SK-N-SH treated with all-trans-retinoic acid at 6 μM for 48 hours (cell line): ENCODE data around the gene PSMB8.

Experiments used
- ATAC-seq: fragments of 200-7000 bp; cut with Tn5 transposase; 3 replicates; pipeline ENCODE4 v1.9.1; 2020; ENCODE audit warnings: mild to moderate bottlenecking, moderate library complexity
- ARNTL ChIP-seq: fragments of 450-650 bp; formaldehyde crosslinking; IDR thresholded peaks from 2 replicates; pipeline ENCODE4 v1.5.0; 2020; ENCODE audit warnings: low read depth, mild to moderate bottlenecking, moderate library complexity, borderline replicate concordance
- BACH2 ChIP-seq: fragments of 250-450 bp; sonication (Bioruptor Pico); IDR thresholded peaks from 2 replicates; pipeline ENCODE4 v1.9.0; 2021; ENCODE audit warnings: mild to moderate bottlenecking, borderline replicate concordance
- ESRRG ChIP-seq: fragments of 250-450 bp; sonication (Bioruptor Pico); IDR thresholded peaks from 2 replicates; pipeline ENCODE4 v1.6.1; 2021; ENCODE audit warnings: mild to moderate bottlenecking
- GLIS3 ChIP-seq: fragments of 250-450 bp; sonication (Bioruptor Pico); IDR thresholded peaks from 2 replicates; pipeline ENCODE4 v1.5.0; 2020; ENCODE audit warnings: mild to moderate bottlenecking, moderate library complexity
- ISL1 ChIP-seq: fragments of 250-450 bp; sonication (Bioruptor Pico); IDR thresholded peaks from 2 replicates; pipeline ENCODE4 v2.1.2; 2022; ENCODE audit warnings: mild to moderate bottlenecking, moderate library complexity
- OSR1 ChIP-seq: fragments of 250-450 bp; sonication (Bioruptor Pico); IDR thresholded peaks from 2 replicates; pipeline ENCODE4 v1.8.0; 2022; ENCODE audit warnings: moderate library complexity, mild to moderate bottlenecking, inconsistent platforms
- PPARA ChIP-seq: fragments of 250-450 bp; sonication (Bioruptor Pico); IDR thresholded peaks from 2 replicates; pipeline ENCODE4 v1.5.0; 2020; ENCODE audit warnings: mild to moderate bottlenecking, borderline replicate concordance
- RARB ChIP-seq: fragments of 250-450 bp; sonication (Bioruptor Pico); IDR thresholded peaks from 2 replicates; pipeline ENCODE4 v1.8.0; 2021; ENCODE audit warnings: mild to moderate bottlenecking, moderate library complexity
- ZC3H10 ChIP-seq: fragments of 250-450 bp; sonication (Bioruptor Pico); IDR thresholded peaks from 2 replicates; pipeline ENCODE4 v1.5.1; 2021; ENCODE audit warnings: mild to moderate bottlenecking, moderate library complexity
- ZFP3 ChIP-seq: fragments of 250-450 bp; sonication (Bioruptor Pico); IDR thresholded peaks from 2 replicates; pipeline ENCODE4 v1.5.0; 2020; ENCODE audit warnings: mild to moderate bottlenecking, moderate library complexity
- ZFP30 ChIP-seq: fragments of 450-650 bp; formaldehyde crosslinking; IDR thresholded peaks from 2 replicates; pipeline ENCODE4 v1.5.0; 2022; ENCODE audit warnings: mild to moderate bottlenecking, moderate library complexity
- ZNF565 ChIP-seq: fragments of 450-650 bp; formaldehyde crosslinking; conservative IDR thresholded peaks from 2 replicates; pipeline ENCODE4 v1.5.0; 2020; ENCODE audit warnings: low read depth, mild to moderate bottlenecking, moderate library complexity
- ZNF70 ChIP-seq: fragments of 450-650 bp; formaldehyde crosslinking; IDR thresholded peaks from 2 replicates; pipeline ENCODE4 v1.5.0; 2020; ENCODE audit warnings: mild to moderate bottlenecking, moderate library complexity
- TF ChIP-seq, protein P1 (sequence below): fragments of 250-450 bp; sonication (Bioruptor Pico); IDR thresholded peaks from 2 replicates; pipeline ENCODE4 v1.8.0; 2020; ENCODE audit warnings: mild to moderate bottlenecking, moderate library complexity, borderline replicate concordance
- TF ChIP-seq, protein P2 (sequence below): fragments of 250-450 bp; sonication (Bioruptor Pico); IDR thresholded peaks from 2 replicates; pipeline ENCODE4 v1.5.1; 2020; ENCODE audit warnings: low read depth, mild to moderate bottlenecking, moderate library complexity
- TF ChIP-seq, protein P3 (sequence below): fragments of 250-450 bp; sonication (Bioruptor Pico); IDR thresholded peaks from 2 replicates; pipeline ENCODE4 v1.8.0; 2021; ENCODE audit warnings: low read depth, mild to moderate bottlenecking, moderate library complexity, borderline replicate concordance
- TF ChIP-seq, protein P4 (sequence below): fragments of 250-450 bp; sonication (Bioruptor Pico); IDR thresholded peaks from 2 replicates; pipeline ENCODE4 v1.5.1; 2021; ENCODE audit warnings: mild to moderate bottlenecking, moderate library complexity
- TF ChIP-seq, protein P5 (sequence below): fragments of 250-450 bp; sonication (Bioruptor Pico); IDR thresholded peaks from 2 replicates; pipeline ENCODE4 v1.5.0; 2020; ENCODE audit warnings: mild to moderate bottlenecking, moderate library complexity

The PSMB8 gene

DNA sequence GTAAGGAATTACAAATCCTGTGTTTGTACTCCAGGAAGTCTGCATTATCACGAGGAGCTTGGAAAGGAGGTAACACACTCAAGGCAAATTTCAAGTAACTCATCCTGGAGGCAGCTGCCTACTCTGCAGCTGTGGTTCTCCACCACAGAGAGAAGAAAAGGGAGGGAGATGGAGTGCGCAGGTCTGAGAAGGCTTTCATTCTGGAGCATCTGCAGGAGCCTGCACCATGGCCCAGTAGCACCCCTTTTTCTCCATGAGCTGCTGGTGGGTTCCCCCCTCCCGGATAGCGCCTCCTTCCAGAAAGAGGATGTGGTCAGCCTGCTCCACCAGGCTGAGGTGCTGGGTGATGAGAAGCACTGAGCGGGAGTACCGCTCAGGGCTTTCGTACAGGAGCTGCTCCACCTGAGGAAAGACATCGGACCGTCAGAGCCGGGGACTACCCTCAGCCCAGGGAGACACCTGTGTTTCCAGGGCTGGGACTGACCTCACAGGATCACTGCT lies 1.6 kb upstream of the PSMB8 start:
- TF ChIP-seq, protein P1, sequence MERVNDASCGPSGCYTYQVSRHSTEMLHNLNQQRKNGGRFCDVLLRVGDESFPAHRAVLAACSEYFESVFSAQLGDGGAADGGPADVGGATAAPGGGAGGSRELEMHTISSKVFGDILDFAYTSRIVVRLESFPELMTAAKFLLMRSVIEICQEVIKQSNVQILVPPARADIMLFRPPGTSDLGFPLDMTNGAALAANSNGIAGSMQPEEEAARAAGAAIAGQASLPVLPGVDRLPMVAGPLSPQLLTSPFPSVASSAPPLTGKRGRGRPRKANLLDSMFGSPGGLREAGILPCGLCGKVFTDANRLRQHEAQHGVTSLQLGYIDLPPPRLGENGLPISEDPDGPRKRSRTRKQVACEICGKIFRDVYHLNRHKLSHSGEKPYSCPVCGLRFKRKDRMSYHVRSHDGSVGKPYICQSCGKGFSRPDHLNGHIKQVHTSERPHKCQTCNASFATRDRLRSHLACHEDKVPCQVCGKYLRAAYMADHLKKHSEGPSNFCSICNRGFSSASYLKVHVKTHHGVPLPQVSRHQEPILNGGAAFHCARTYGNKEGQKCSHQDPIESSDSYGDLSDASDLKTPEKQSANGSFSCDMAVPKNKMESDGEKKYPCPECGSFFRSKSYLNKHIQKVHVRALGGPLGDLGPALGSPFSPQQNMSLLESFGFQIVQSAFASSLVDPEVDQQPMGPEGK: no peak
- TF ChIP-seq ZFP30: no peak
- TF ChIP-seq, protein P2, sequence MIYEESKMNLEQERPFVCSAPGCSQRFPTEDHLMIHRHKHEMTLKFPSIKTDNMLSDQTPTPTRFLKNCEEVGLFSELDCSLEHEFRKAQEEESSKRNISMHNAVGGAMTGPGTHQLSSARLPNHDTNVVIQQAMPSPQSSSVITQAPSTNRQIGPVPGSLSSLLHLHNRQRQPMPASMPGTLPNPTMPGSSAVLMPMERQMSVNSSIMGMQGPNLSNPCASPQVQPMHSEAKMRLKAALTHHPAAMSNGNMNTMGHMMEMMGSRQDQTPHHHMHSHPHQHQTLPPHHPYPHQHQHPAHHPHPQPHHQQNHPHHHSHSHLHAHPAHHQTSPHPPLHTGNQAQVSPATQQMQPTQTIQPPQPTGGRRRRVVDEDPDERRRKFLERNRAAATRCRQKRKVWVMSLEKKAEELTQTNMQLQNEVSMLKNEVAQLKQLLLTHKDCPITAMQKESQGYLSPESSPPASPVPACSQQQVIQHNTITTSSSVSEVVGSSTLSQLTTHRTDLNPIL: no peak
- no peak for TF ChIP-seq ZNF70 (CRISPR knock-in tag)
- no peak for TF ChIP-seq PPARA (CRISPR knock-in tag)
- no peak for TF ChIP-seq GLIS3
- ATAC-seq: no peak

DNA sequence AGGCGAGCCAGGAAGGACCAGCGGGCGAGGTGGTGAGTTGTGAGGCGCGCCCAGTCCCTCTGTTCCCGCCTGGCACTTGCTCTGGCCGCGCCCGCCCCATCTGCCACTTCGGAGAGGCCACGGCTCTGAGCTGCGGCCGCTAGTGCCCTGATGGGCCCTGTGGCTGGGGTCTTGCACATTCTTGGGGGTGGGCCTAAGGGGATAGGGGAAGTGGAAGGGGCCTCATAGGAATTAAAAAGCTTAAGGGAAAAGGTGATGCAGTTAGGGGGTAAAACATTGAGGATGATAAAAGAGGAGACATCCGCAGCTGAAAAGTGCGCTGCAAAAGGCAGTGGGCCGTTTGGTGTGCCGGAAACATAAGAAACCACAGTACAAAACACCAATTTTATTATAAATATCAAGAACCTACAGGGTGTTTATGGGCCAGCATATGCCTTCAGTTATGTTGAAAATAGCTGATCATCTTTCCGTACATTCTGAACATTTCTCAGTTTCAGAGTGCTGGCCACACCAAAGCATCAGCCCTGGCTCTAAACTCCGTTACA lies 1.1 kb upstream of the PSMB8 start:
- no peak for TF ChIP-seq OSR1
- no peak for TF ChIP-seq RARB (CRISPR knock-in tag)
- TF ChIP-seq, protein P3, sequence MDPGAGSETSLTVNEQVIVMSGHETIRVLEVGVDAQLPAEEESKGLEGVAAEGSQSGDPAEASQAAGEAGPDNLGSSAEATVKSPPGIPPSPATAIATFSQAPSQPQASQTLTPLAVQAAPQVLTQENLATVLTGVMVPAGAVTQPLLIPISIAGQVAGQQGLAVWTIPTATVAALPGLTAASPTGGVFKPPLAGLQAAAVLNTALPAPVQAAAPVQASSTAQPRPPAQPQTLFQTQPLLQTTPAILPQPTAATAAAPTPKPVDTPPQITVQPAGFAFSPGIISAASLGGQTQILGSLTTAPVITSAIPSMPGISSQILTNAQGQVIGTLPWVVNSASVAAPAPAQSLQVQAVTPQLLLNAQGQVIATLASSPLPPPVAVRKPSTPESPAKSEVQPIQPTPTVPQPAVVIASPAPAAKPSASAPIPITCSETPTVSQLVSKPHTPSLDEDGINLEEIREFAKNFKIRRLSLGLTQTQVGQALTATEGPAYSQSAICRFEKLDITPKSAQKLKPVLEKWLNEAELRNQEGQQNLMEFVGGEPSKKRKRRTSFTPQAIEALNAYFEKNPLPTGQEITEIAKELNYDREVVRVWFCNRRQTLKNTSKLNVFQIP (CRISPR knock-in tag): no peak
- TF ChIP-seq ZNF565: no peak
- TF ChIP-seq, protein P4, sequence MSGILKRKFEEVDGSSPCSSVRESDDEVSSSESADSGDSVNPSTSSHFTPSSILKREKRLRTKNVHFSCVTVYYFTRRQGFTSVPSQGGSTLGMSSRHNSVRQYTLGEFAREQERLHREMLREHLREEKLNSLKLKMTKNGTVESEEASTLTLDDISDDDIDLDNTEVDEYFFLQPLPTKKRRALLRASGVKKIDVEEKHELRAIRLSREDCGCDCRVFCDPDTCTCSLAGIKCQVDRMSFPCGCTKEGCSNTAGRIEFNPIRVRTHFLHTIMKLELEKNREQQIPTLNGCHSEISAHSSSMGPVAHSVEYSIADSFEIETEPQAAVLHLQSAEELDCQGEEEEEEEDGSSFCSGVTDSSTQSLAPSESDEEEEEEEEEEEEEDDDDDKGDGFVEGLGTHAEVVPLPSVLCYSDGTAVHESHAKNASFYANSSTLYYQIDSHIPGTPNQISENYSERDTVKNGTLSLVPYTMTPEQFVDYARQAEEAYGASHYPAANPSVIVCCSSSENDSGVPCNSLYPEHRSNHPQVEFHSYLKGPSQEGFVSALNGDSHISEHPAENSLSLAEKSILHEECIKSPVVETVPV (CRISPR knock-in tag): no peak
- TF ChIP-seq, protein P1: no peak
- no peak for TF ChIP-seq ZFP30
- TF ChIP-seq, protein P5, sequence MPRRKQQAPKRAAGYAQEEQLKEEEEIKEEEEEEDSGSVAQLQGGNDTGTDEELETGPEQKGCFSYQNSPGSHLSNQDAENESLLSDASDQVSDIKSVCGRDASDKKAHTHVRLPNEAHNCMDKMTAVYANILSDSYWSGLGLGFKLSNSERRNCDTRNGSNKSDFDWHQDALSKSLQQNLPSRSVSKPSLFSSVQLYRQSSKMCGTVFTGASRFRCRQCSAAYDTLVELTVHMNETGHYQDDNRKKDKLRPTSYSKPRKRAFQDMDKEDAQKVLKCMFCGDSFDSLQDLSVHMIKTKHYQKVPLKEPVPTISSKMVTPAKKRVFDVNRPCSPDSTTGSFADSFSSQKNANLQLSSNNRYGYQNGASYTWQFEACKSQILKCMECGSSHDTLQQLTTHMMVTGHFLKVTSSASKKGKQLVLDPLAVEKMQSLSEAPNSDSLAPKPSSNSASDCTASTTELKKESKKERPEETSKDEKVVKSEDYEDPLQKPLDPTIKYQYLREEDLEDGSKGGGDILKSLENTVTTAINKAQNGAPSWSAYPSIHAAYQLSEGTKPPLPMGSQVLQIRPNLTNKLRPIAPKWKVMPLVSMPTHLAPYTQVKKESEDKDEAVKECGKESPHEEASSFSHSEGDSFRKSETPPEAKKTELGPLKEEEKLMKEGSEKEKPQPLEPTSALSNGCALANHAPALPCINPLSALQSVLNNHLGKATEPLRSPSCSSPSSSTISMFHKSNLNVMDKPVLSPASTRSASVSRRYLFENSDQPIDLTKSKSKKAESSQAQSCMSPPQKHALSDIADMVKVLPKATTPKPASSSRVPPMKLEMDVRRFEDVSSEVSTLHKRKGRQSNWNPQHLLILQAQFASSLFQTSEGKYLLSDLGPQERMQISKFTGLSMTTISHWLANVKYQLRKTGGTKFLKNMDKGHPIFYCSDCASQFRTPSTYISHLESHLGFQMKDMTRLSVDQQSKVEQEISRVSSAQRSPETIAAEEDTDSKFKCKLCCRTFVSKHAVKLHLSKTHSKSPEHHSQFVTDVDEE: no peak
- no peak for TF ChIP-seq BACH2 (CRISPR knock-in tag)
- no peak for ATAC-seq

DNA sequence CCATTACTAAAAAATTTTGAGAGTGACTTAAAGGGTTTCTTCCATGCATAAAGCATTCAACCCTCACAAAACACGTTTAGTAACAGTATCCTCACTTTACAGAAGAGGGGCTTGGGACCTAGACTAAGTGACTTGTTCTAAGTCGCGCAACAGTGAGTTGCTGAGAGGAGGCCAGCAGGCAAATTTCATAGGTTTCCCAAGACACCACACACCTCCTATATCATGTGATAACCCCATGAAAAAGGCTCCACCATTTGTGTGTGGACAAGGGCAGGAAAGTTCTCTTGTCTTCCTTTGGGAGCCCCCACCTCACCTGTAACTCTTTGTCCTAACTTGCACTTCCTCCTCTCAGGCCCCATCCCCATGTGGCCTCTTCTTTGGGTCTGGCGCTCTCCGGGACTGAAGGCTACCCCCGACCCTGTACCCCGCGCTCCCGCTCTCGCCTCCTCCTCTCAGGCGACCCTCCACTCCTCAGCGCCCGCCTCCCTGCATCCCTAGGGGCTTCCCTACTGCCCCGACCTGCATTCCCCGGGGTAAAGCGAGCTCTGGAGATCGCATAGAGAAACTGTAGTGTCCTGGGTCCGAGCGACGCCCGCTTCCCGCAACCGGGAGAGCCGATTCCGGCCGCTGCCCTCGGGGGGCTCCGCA lies 392 bp downstream of the PSMB8 start:
- peak; percentile 1; the same call in 2 of the 3 replicates for ATAC-seq
- TF ChIP-seq, protein P3 (CRISPR knock-in tag): no peak
- TF ChIP-seq, protein P4 (CRISPR knock-in tag): no peak
- TF ChIP-seq ZFP3 (CRISPR knock-in tag) (no peak), ISL1 (no peak), ARNTL (CRISPR knock-in tag) (no peak), ZC3H10 (CRISPR knock-in tag) (no peak), RARB (CRISPR knock-in tag) (no peak), ZNF565 (no peak), ESRRG (CRISPR knock-in tag) (no peak)
- TF ChIP-seq, protein P5: no peak
